Esophagus squamous epithelium (tissue), 5 donors: ENCODE data around the gene ZNF619. TPM values are rescaled to one million over a fixed set of nuclear protein-coding genes. Genes with fewer than 3 reads are reported as not detected.
"Not testable (repeated sequence)": the region's sequence is repeated elsewhere in the genome, so short reads cannot be mapped to it uniquely, and the experiment has no call there.

ENCODE experiments used
- DNase-seq: peaks from one replicate; lab custom pipeline; 2025; lab: John Stamatoyannopoulos, UW
- H3K27ac ChIP-seq, 4 donors: fragments of 200-600 bp; sonication (generic); one replicate each; pipeline ENCODE4 v1.5.1; 2016 to 2019; ENCODE audit warnings: mild to moderate bottlenecking in 1 of 4
- H3K27me3 ChIP-seq, 4 donors: fragments of 200-600 bp; sonication (generic); 1 replicate in 3 of 4; 2 replicates in 1 of 4; pipeline versions ENCODE4 v1.5.1 to v1.6.0; 2017 to 2021; ENCODE audit warnings: antibody characterized with exemption in 1 of 4
- H3K36me3 ChIP-seq, 3 donors: fragments of 200-600 bp; sonication (generic); one replicate each; pipeline ENCODE4 v1.5.1; 2016 to 2019
- H3K4me1 ChIP-seq, 3 donors: fragments of 200-600 bp; sonication (generic); one replicate each; pipeline ENCODE4 v1.5.1; 2017 to 2019
- H3K4me3 ChIP-seq, 4 donors: fragments of 200-600 bp; sonication (generic); 1 replicate in 3 of 4; 2 replicates in 1 of 4; pipeline ENCODE4 v1.5.1; 2016 to 2019; ENCODE audit warnings: mild to moderate bottlenecking in 2 of 4, moderate library complexity in 1 of 4
- H3K9me3 ChIP-seq, 3 donors: fragments of 200-600 bp; sonication (generic); one replicate each; pipeline ENCODE4 v1.5.1; 2016 to 2019
- CTCF ChIP-seq, 6 experiments: fragments of 450-650 bp in 4 of 6; fragments of 200-600 bp in 2 of 6; sonication (generic) in 2 of 6; IDR thresholded peaks; one replicate each; pipeline ENCODE4 v1.5.1; 2016 to 2019; ENCODE audit warnings: antibody characterized with exemption in 6 of 6, mild to moderate bottlenecking in 4 of 6, moderate library complexity in 4 of 6
- POLR2A ChIP-seq, 4 donors: fragments of 450-650 bp; IDR thresholded peaks; one replicate each; pipeline ENCODE4 v1.6.1; 2017; ENCODE audit warnings: antibody characterized with exemption in 4 of 4, mild to moderate bottlenecking in 4 of 4, moderate library complexity in 3 of 4
- WGBS, 2 donors: methylation state at CpG; one replicate each; pipeline ENCODE4 v1.1.5; 2018; 5-methylcytosine and 5-hydroxymethylcytosine counted together
- intact Hi-C: fragments of 100-400 bp; cut with DNase I; formaldehyde crosslinking; loops from one replicate; pipeline ENCODE4 v1.15.0; 2022
- total RNA-seq, 4 donors: library from RNA; depleted of rRNA; stranded (reverse); fragments of >200 nt; gene quantifications; one replicate each; pipeline ENCODE4 v1.1.0, GENCODE V29; 2016
- donor health status: DM: yes; HTN: yes; CAD: no.

The ZNF619 gene
- total RNA-seq, 4 donors from 2014 or later, result 1.9 to 9.4 (median 3.9) TPM

GRCh38 chr3:40458473-40458872, 18.4 kb upstream of the ZNF619 start:
- whole genome bisulfite sequencing, 2 donors, result 69 to 81% methylated on average over 4 of the region's 4 CpGs
- intact Hi-C loops, result no loop called here
- Histone ChIP-seq H3K4me3 (peak overlapping the region; percentile 64 to 96 (median 84)), H3K4me1 (peaks cover 18 to 52% (median 32%) of the 10 kb centered on the region in 3 donors), H3K27ac (peak overlapping the region in 3 of 4 donors; percentile 90 to 97 (median 91)), H3K36me3 (peaks cover 14 to 56% (median 37%) of the 10 kb centered on the region in 3 donors), H3K9me3 (no peaks in the 10 kb centered on the region), H3K27me3 (no peaks in the 10 kb centered on the region)
- DNase-seq, result no peak
- no peak for TF ChIP-seq CTCF (IDR thresholded peaks at IDR 0.05)
- TF ChIP-seq POLR2A (IDR thresholded peaks at IDR 0.05), result no peak

GRCh38 chr3:40460481-40460880, 16.4 kb upstream of the ZNF619 start:
- DNase-seq, H3K9me3 ChIP-seq, H3K4me3 ChIP-seq, intact Hi-C loops, H3K27me3 ChIP-seq: not testable (repeated sequence)
- Histone ChIP-seq H3K36me3 (peaks cover 17 to 76% (median 43%) of the 10 kb centered on the region in 3 donors), H3K4me1 (peaks cover 12 to 44% (median 27%) of the 10 kb centered on the region in 3 donors), H3K27ac (peak overlapping the region in 2 of 4 donors; percentile 23 to 35)
- WGBS, 2 donors, result 51 to 72% methylated on average over 6 of the region's 6 CpGs

GRCh38 chr3:40461161-40461560, 15.8 kb upstream of the ZNF619 start:
- H3K27me3 ChIP-seq, result no peaks in the 10 kb centered on the region
- intact Hi-C loops, result no loop called here
- H3K36me3 ChIP-seq, result peaks cover 17 to 82% (median 43%) of the 10 kb centered on the region in 3 donors
- no peaks in the 10 kb centered on the region for H3K9me3 ChIP-seq
- TF ChIP-seq CTCF (IDR thresholded peaks at IDR 0.05), result no peak
- no peak for TF ChIP-seq POLR2A (IDR thresholded peaks at IDR 0.05)
- peaks cover 12 to 42% (median 26%) of the 10 kb centered on the region in 3 donors for H3K4me1 ChIP-seq
- DNase-seq, result no peak
- WGBS, 2 donors, result 59 to 76% methylated on average over 3 of the region's 3 CpGs
- no peak overlapping the region for H3K4me3 ChIP-seq
- H3K27ac ChIP-seq, result peak overlapping the region in 2 of 4 donors; percentile 6 to 35

- DNase-seq, H3K27me3 ChIP-seq, H3K4me3 ChIP-seq, intact Hi-C loops, H3K9me3 ChIP-seq, H3K27ac ChIP-seq: not testable (repeated sequence)
- WGBS, 2 donors, result 95 to 98% methylated on average over 4 to 7 of the region's 7 CpGs
- Histone ChIP-seq H3K36me3 (peaks cover 17 to 87% (median 43%) of the 10 kb centered on the region in 3 donors), H3K4me1 (peaks cover 12 to 34% (median 22%) of the 10 kb centered on the region in 3 donors)
Measured at GRCh38 chr3:40462838-40463237, 14.1 kb upstream of the ZNF619 start.

GRCh38 chr3:40463579-40463978, 13.3 kb upstream of the ZNF619 start:
- Histone ChIP-seq H3K27me3 (no peaks in the 10 kb centered on the region), H3K9me3 (no peaks in the 10 kb centered on the region), H3K36me3 (peaks cover 12 to 80% (median 42%) of the 10 kb centered on the region in 3 donors), H3K4me1 (peaks cover 9 to 26% (median 16%) of the 10 kb centered on the region in 3 donors), H3K27ac (no peak overlapping the region), H3K4me3 (no peak overlapping the region)
- intact Hi-C loops, result no loop called here
- DNase-seq, result no peak
- TF ChIP-seq CTCF (IDR thresholded peaks at IDR 0.05) (no peak), POLR2A (IDR thresholded peaks at IDR 0.05) (no peak)
- WGBS, 2 donors, result 95 to 100% methylated on average over 2 of the region's 2 CpGs

GRCh38 chr3:40464339-40465110, 12.4 kb upstream of the ZNF619 start:
- no peak for DNase-seq
- Histone ChIP-seq H3K9me3 (no peaks in the 10 kb centered on the region), H3K4me1 (peaks cover 5 to 17% (median 9%) of the 10 kb centered on the region in 3 donors), H3K4me3 (no peak overlapping the region), H3K36me3 (peaks cover 5 to 71% (median 34%) of the 10 kb centered on the region in 3 donors), H3K27ac (no peak overlapping the region), H3K27me3 (no peaks in the 10 kb centered on the region)
- TF ChIP-seq CTCF (IDR thresholded peaks at IDR 0.05) (no peak), POLR2A (IDR thresholded peaks at IDR 0.05) (no peak)
- WGBS, 2 donors, result 63 to 75% methylated on average over 8 of the region's 9 CpGs
- intact Hi-C loops, result no loop called here
